Measurements from ENCODE around the gene AMPH. TPM values are rescaled to one million over a fixed set of nuclear protein-coding genes. Genes with fewer than 3 reads are reported as not detected.
A peak's percentile ranks its signal among the peaks of the same experiment; 100 is the strongest.

Gene AMPH
- total and polyA plus RNA-seq, 4 experiments from 2014 or later: 0.09 to 0.26 (median 0.14) TPM; not detected in 1

DNA sequence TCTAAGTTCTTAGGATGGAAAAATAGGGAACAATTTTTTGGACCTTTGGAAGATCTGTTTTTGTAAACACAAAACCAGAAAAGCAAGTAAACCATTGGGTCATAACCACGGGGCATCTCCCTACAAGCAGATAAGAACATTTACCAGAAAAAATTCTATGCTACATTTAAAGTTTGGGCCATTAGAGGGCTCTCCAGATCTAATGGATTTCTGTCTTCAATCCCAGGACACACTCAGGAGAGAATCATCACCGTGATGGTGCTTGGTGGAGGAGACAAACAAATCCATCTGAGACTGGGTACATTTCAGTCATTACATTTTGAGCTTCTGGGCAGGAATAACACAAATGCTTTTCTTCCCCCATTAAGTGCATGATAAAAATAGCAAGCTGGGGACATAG, 179.3 kb downstream of the AMPH start:
- Histone ChIP-seq H3K36me3 (ENCODE audit: insufficient read depth, low read length) (no peaks in the 10 kb centered on the region), H3K27ac (ENCODE audit: low read depth, low read length) (no peak overlapping the region), H3K4me1 (ENCODE audit: insufficient read depth, low read length) (no peaks in the 10 kb centered on the region), H3K27me3 (ENCODE audit: insufficient read depth, low read length) (no peaks in the 10 kb centered on the region), H3K9me3 (ENCODE audit: control insufficient read depth in 1 of 2, low read length in 2 of 2) (no peaks in the 10 kb centered on the region), H3K4me3 (ENCODE audit: low read length in 2 of 2) (no peak overlapping the region)
- Mint-ChIP-seq H3K36me3 (peaks cover 0 to 3% of the 10 kb centered on the region in 2 donors), H3K27me3 (peaks cover 2 to 5% of the 10 kb centered on the region in 2 donors), H3K4me1 (no peaks in the 10 kb centered on the region), H3K27ac (no peak overlapping the region), H3K9me3 (peaks cover 0 to 2% (median 0%) of the 10 kb centered on the region in 8 donors), H3K4me3 (no peak overlapping the region)
- POLR2A ChIA-PET (ENCODE audit: partially characterized antibody): no interaction called here
- no peak for DNase-seq
- intact Hi-C loops (cut with micrococcal nuclease): no loop called here
- CTCF ChIA-PET (ENCODE audit: partially characterized antibody): no interaction called here

DNA sequence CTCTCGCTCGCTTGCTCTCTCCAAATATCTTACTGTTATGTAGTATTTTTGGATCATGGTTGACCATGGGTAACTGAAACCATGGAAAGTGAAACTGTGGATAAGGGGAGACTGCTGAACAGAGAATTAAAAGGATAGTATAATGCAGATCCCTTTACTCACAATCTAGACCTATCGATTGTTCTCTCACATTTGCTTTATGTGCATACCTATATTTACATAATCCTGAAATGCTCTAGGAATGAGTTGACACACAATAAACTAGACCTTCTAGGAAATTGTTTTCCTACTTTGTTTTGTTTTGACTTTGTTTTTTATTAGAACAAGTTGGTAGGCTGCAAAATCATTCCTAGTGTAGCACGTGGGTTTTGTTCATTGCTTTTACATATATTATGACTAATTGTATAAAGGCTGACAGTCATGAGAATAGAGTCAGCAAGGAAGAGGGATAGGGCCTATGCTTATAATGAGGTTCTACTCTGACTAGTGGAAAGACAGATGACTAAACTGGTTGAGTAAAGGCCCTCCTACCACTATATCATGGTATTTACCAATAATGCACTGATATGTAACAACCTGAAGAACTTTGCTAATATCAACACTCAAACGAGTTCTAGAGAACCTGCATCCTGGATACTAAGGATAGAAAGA, 182.5 kb downstream of the AMPH start:
- no peak overlapping the region for H3K27ac ChIP-seq (ENCODE audit: low read depth, low read length)
- H3K36me3 ChIP-seq (ENCODE audit: insufficient read depth, low read length): no peaks in the 10 kb centered on the region
- intact Hi-C loops (cut with micrococcal nuclease): no loop called here
- DNase-seq: no peak
- Mint-ChIP-seq H3K36me3 (no peaks in the 10 kb centered on the region), H3K4me3 (no peak overlapping the region), H3K27me3 (peaks cover 2 to 3% of the 10 kb centered on the region in 2 donors), H3K27ac (no peak overlapping the region), H3K9me3 (no peaks in the 10 kb centered on the region), H3K4me1 (no peaks in the 10 kb centered on the region)
- CTCF ChIA-PET (ENCODE audit: partially characterized antibody): no interaction called here
- no peak overlapping the region for H3K4me3 ChIP-seq (ENCODE audit: low read length in 2 of 2)
- no peaks in the 10 kb centered on the region for H3K4me1 ChIP-seq (ENCODE audit: insufficient read depth, low read length)
- H3K27me3 ChIP-seq (ENCODE audit: insufficient read depth, low read length): no peaks in the 10 kb centered on the region
- H3K9me3 ChIP-seq (ENCODE audit: control insufficient read depth in 1 of 2, low read length in 2 of 2): no peaks in the 10 kb centered on the region
- POLR2A ChIA-PET (ENCODE audit: partially characterized antibody): no interaction called here

DNA sequence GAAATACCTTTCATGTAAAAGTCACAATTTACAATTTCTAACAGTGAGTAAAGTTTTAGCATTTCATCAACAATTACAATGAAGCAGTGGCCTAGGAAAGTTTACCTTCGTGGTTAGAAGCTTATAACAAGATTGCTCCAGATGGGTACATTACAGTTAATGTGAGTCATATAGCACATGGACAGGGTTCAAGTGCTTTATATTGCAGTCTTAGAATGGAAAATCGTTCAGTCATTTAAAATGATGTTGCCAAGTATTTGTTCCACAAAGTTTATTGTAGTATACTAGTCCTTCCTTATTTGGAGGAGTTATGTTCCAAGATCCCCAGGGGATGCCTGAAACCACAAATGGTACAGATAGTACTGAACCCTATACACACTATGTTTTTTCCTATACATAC, 183.1 kb downstream of the AMPH start:
- no peaks in the 10 kb centered on the region for H3K36me3 Mint-ChIP-seq
- Histone ChIP-seq H3K9me3 (ENCODE audit: control insufficient read depth in 1 of 2, low read length in 2 of 2) (no peaks in the 10 kb centered on the region), H3K4me3 (ENCODE audit: low read length in 2 of 2) (no peak overlapping the region), H3K36me3 (ENCODE audit: insufficient read depth, low read length) (no peaks in the 10 kb centered on the region), H3K4me1 (ENCODE audit: insufficient read depth, low read length) (no peaks in the 10 kb centered on the region), H3K27me3 (ENCODE audit: insufficient read depth, low read length) (no peaks in the 10 kb centered on the region), H3K27ac (ENCODE audit: low read depth, low read length) (no peak overlapping the region)
- ChIA-PET POLR2A (ENCODE audit: partially characterized antibody) (no interaction called here), CTCF (ENCODE audit: partially characterized antibody) (no interaction called here)
- H3K27ac Mint-ChIP-seq: no peak overlapping the region
- peaks cover 0 to 3% of the 10 kb centered on the region in 2 donors for H3K27me3 Mint-ChIP-seq
- no peak for DNase-seq
- no peaks in the 10 kb centered on the region for H3K9me3 Mint-ChIP-seq
- H3K4me3 Mint-ChIP-seq: no peak overlapping the region
- intact Hi-C loops (cut with micrococcal nuclease): no loop called here
- no peaks in the 10 kb centered on the region for H3K4me1 Mint-ChIP-seq

DNA sequence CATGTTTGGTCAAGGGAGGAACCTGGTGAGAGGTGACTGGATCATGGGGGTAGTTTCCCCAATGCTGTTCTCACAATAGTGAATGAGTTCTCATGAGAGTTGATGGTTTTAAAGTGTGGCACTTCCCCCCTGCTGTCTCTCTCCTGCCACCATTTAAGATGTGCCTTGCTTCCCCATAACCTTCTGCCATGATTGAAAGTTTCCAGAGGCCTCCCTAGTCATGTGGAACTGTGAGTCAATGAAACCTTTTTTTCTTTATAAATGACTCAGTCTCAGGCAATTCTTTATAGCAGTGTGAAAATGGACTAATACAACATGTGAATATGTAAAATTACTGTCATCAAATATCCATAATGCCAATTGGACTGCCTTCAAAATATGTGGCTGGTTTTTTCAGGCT, 192.2 kb downstream of the AMPH start:
- CTCF ChIA-PET (ENCODE audit: partially characterized antibody): no interaction called here
- peaks cover under 1 to 3% (median 1%) of the 10 kb centered on the region in 4 donors for H3K4me1 Mint-ChIP-seq

DNA sequence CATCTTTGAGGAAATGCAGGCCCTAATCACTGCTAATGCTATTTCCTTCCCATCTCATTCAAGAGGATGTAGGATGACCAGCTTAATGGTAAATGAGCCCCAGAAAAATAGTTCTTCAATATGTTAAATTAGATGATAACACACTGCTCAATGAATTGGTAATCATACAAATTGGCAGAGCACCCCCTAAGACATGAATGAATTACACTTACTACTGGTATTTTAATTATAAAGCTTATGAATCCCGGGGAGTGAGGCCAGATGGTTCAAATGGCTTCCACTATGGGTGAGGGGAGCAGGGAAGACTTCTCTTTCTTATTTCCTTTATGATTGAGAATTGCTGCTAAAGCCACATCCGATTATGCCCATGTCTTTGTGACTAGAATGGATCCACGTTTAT, 198.5 kb downstream of the AMPH start:
- no peak for DNase-seq
- no peak overlapping the region for H3K4me3 ChIP-seq (ENCODE audit: low read length in 2 of 2)
- H3K27me3 ChIP-seq (ENCODE audit: insufficient read depth, low read length): no peaks in the 10 kb centered on the region
- H3K27ac ChIP-seq (ENCODE audit: low read depth, low read length): no peak overlapping the region
- H3K4me1 ChIP-seq (ENCODE audit: insufficient read depth, low read length): peaks cover 15% of the 10 kb centered on the region
- H3K36me3 ChIP-seq (ENCODE audit: insufficient read depth, low read length): no peaks in the 10 kb centered on the region
- Mint-ChIP-seq H3K9me3 (peaks cover 0 to 3% (median 0%) of the 10 kb centered on the region in 8 donors), H3K27ac (no peak overlapping the region), H3K36me3 (no peaks in the 10 kb centered on the region), H3K4me1 (peaks cover 8 to 17% (median 14%) of the 10 kb centered on the region in 4 donors), H3K4me3 (no peak overlapping the region), H3K27me3 (peaks cover 1 to 2% of the 10 kb centered on the region in 2 donors)
- ChIA-PET CTCF (ENCODE audit: partially characterized antibody) (interaction anchor here (1.4 kb wide), 1 partner anchor 217 kb away, joined by 4 read pairs; no protein-coding TSS in a partner anchor), POLR2A (ENCODE audit: partially characterized antibody) (interaction anchor here (1.2 to 1.6 kb wide), 2 partner anchors 10 to 31 kb away, joined by 3 to 4 read pairs; no protein-coding TSS in a partner anchor)
- intact Hi-C loops (cut with micrococcal nuclease): no loop called here
- no peaks in the 10 kb centered on the region for H3K9me3 ChIP-seq (ENCODE audit: control insufficient read depth in 1 of 2, low read length in 2 of 2)

More for the DNA sequence above, 192.2 kb downstream of the AMPH start:
- H3K27ac Mint-ChIP-seq: peak overlapping the region in 1 of 7 donors; percentile 49
- H3K4me3 Mint-ChIP-seq: no peak overlapping the region
- no peaks in the 10 kb centered on the region for H3K27me3 ChIP-seq (ENCODE audit: insufficient read depth, low read length)
- POLR2A ChIA-PET (ENCODE audit: partially characterized antibody): no interaction called here
- H3K4me1 ChIP-seq (ENCODE audit: insufficient read depth, low read length): peaks cover 2% of the 10 kb centered on the region
- no peaks in the 10 kb centered on the region for H3K36me3 Mint-ChIP-seq
- intact Hi-C loops (cut with micrococcal nuclease): no loop called here
- H3K9me3 ChIP-seq (ENCODE audit: control insufficient read depth in 1 of 2, low read length in 2 of 2): no peaks in the 10 kb centered on the region
- H3K36me3 ChIP-seq (ENCODE audit: insufficient read depth, low read length): no peaks in the 10 kb centered on the region
- H3K27me3 Mint-ChIP-seq: peaks cover 0 to 1% of the 10 kb centered on the region in 2 donors
- H3K9me3 Mint-ChIP-seq: no peaks in the 10 kb centered on the region
- H3K27ac ChIP-seq (ENCODE audit: low read depth, low read length): no peak overlapping the region
- no peak for DNase-seq
- H3K4me3 ChIP-seq (ENCODE audit: low read length in 2 of 2): no peak overlapping the region

DNA sequence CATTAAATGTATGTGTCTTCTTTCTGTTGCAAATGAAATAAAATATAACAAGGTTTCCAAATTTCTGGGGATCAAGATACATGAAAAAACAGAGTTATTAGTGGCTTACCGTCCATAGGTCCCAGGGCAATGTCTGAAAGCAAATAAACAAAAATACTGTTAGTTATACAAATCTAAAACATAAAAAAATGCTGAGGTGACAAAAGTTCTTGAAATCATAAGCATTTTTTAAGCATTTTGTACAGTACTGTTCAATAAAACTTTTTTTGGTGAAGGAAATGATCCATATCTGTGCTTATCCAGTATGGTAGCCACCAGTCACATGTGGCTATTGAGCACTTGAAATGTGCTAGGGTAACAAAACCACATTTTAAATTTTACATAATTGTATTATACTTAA, 199.1 kb downstream of the AMPH start:
- H3K36me3 Mint-ChIP-seq: no peaks in the 10 kb centered on the region
- peak overlapping the region in 1 of 7 donors; percentile 25 for H3K27ac Mint-ChIP-seq
- POLR2A ChIA-PET (ENCODE audit: partially characterized antibody): interaction anchor here (1.2 to 1.6 kb wide), 2 partner anchors 9 to 31 kb away, joined by 3 to 4 read pairs; no protein-coding TSS in a partner anchor
- CTCF ChIA-PET (ENCODE audit: partially characterized antibody): interaction anchor here (0.5 to 1.4 kb wide), 2 partner anchors 178 to 216 kb away, joined by 4 read pairs; no protein-coding TSS in a partner anchor
- peaks cover 1 to 2% of the 10 kb centered on the region in 2 donors for H3K27me3 Mint-ChIP-seq
- Histone ChIP-seq H3K4me1 (ENCODE audit: insufficient read depth, low read length) (peaks cover 21% of the 10 kb centered on the region), H3K4me3 (ENCODE audit: low read length in 2 of 2) (no peak overlapping the region), H3K27me3 (ENCODE audit: insufficient read depth, low read length) (no peaks in the 10 kb centered on the region), H3K27ac (ENCODE audit: low read depth, low read length) (no peak overlapping the region), H3K36me3 (ENCODE audit: insufficient read depth, low read length) (no peaks in the 10 kb centered on the region), H3K9me3 (ENCODE audit: control insufficient read depth in 1 of 2, low read length in 2 of 2) (no peaks in the 10 kb centered on the region)
- DNase-seq: no peak
- H3K4me3 Mint-ChIP-seq: no peak overlapping the region
- intact Hi-C loops (cut with micrococcal nuclease): no loop called here
- H3K9me3 Mint-ChIP-seq: peaks cover 0 to 3% (median 0%) of the 10 kb centered on the region in 8 donors
- peaks cover 13 to 23% (median 20%) of the 10 kb centered on the region in 4 donors for H3K4me1 Mint-ChIP-seq

DNA sequence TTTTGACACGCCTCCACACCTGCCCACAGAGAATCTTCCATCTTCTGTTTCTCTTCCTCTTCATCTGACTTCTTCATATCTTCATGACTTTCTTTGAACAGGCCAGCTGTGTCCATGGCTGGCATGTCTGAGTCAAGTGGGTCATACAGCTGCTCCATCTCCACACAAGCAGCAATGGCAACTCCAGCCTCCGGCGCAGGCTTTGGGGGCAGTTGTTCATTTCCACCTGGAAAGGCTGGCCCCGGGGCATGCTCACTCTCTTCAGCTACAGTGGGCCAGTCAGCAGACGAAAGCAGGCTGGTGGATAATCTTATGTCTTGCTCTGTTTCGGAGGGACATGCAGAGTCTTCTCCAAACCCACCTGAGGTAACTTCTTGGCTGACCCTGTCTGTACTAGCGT, 202.1 kb downstream of the AMPH start:
- POLR2A ChIA-PET (ENCODE audit: partially characterized antibody): no interaction called here

More for the DNA sequence above, 202.1 kb downstream of the AMPH start:
- H3K4me1 Mint-ChIP-seq: peaks cover 39 to 53% (median 44%) of the 10 kb centered on the region in 4 donors
- peaks cover 0 to 2% of the 10 kb centered on the region in 2 donors for H3K27me3 Mint-ChIP-seq
- H3K9me3 Mint-ChIP-seq: peaks cover 0 to 3% (median 0%) of the 10 kb centered on the region in 8 donors
- no peak overlapping the region for H3K27ac Mint-ChIP-seq
- Histone ChIP-seq H3K4me3 (ENCODE audit: low read length in 2 of 2) (no peak overlapping the region), H3K27ac (ENCODE audit: low read depth, low read length) (no peak overlapping the region), H3K36me3 (ENCODE audit: insufficient read depth, low read length) (no peaks in the 10 kb centered on the region), H3K27me3 (ENCODE audit: insufficient read depth, low read length) (no peaks in the 10 kb centered on the region), H3K9me3 (ENCODE audit: control insufficient read depth in 1 of 2, low read length in 2 of 2) (no peaks in the 10 kb centered on the region), H3K4me1 (ENCODE audit: insufficient read depth, low read length) (peaks cover 49% of the 10 kb centered on the region)
- H3K4me3 Mint-ChIP-seq: peak overlapping the region in 1 of 8 donors; percentile 14
- intact Hi-C loops (cut with micrococcal nuclease): no loop called here
- CTCF ChIA-PET (ENCODE audit: partially characterized antibody): no interaction called here
- no peaks in the 10 kb centered on the region for H3K36me3 Mint-ChIP-seq
- DNase-seq: no peak
